ENCODE data around the gene CAMK1G. TPM values are rescaled to one million over a fixed set of nuclear protein-coding genes. Genes with fewer than 3 reads are reported as not detected.
A peak's percentile ranks its signal among the peaks of the same experiment; 100 is the strongest.

CAMK1G gene
- total and polyA plus RNA-seq, 10 of the 15 experiments (the other 5 are each of a cell fraction or from before 2014, with no cell fraction given) = 0.18 to 0.20 TPM; not detected in 8

GRCh38 chr1:209659909-209660308 lies 76.4 kb downstream of the CAMK1G start (continued):
- TF ChIP-seq BRCA1 (IDR thresholded peaks at IDR 0.05; ENCODE audit: low read depth, low read length) (no peak), IKZF1 (conservative IDR thresholded peaks at IDR 0.05) (peak; percentile 79), ZBTB33 (IDR thresholded peaks at IDR 0.05) (no peak), HDAC2 (IDR thresholded peaks at IDR 0.05) (no peak), FOXM1 (IDR thresholded peaks at IDR 0.05; ENCODE audit: low read depth, low read length) (no peak), JUNB (IDR thresholded peaks at IDR 0.05) (peak; percentile 54), RAD21 (IDR thresholded peaks at IDR 0.05; ENCODE audit: insufficient read depth, low read depth, low read length) (no peak), NFIC (IDR thresholded peaks at IDR 0.05; ENCODE audit: low read depth, low read length) (peak; percentile 43; the same call in 1 of the 2 replicates), IKZF2 (IDR thresholded peaks at IDR 0.05) (peak; percentile 80 to 86), ZNF622 (IDR thresholded peaks at IDR 0.05) (no peak), BMI1 (IDR thresholded peaks at IDR 0.05; ENCODE audit: borderline replicate concordance) (no peak), RCOR1 (conservative IDR thresholded peaks at IDR 0.05; ENCODE audit: low read depth, low read length) (no peak), MXI1 (IDR thresholded peaks at IDR 0.05; ENCODE audit: low read depth, low read length) (no peak), EP300 (IDR thresholded peaks at IDR 0.05; ENCODE audit: borderline replicate concordance in 1 of 2, control insufficient read depth in 1 of 2, low read depth in 2 of 2, low read length in 2 of 2) (0 out of 4 replicates have a peak, but pooled peaks of 1 of the 2 experiments have one; percentile 43), HDAC6 (IDR thresholded peaks at IDR 0.05; ENCODE audit: unreplicated experiment) (no peak), LARP7 (IDR thresholded peaks at IDR 0.05) (no peak), EED (IDR thresholded peaks at IDR 0.05; ENCODE audit: low read depth) (peak; percentile 59)

Data from GM12878 (cell line).